ENCODE data around the gene SRSF3.
A peak's percentile ranks its signal among the peaks of the same experiment; 100 is the strongest.
"Not testable (repeated sequence)": the region's sequence is repeated elsewhere in the genome, so short reads cannot be mapped to it uniquely, and the experiment has no call there.

Gene SRSF3

DNA sequence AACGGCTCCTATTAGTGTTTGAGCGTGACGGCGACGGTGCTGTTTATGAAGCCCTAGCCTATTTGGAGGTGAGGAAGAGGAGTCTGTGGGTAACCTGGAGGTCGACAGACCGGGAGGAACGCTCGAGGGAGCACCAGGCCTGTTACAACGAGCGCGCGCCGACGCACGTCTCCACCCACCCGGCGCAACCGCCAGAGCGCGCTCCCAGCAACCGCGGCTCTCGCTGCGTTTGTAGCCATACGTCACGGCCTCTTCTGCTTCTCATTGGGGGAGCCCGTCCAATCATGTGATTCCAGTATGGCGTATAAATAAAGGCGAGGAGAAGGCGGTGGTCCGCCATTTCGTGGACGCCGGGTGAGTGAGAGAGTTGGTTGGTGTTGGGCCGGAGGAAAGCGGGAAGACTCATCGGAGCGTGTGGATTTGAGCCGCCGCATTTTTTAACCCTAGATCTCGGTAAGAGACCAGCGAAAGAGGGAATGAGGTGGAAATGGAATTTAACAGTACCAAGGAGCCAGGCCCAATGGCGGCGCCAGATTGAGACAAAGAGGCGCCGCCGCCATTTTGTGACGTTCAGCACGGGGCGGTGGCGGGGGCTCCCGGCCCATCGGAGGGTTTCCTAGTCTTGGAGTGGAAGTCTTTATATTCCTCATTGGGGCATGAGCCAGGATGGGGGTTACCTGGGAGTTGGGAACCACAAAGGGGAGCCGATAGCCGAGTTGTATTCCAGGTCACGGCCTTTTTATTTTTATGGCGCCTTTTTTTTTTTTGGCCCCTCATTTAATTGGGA is at the start of gene SRSF3:
TSS of gene SRSF3 (plus strand) at position 334 of the 787 bp plus-strand sequence. CDS start 2,401 bp downstream, outside the sequence.
- peak; percentile 93 for DNase-seq (ENCODE audit: low read depth)

- no peak for DNase-seq (ENCODE audit: low read depth)
These were observed 48.3 kb upstream of the SRSF3 start for GRCh38 chr6:36545767-36546307.

- DNase-seq (ENCODE audit: low read depth): peak; percentile 10
These were observed 47.7 kb upstream of the SRSF3 start for GRCh38 chr6:36546308-36546919.

DNA sequence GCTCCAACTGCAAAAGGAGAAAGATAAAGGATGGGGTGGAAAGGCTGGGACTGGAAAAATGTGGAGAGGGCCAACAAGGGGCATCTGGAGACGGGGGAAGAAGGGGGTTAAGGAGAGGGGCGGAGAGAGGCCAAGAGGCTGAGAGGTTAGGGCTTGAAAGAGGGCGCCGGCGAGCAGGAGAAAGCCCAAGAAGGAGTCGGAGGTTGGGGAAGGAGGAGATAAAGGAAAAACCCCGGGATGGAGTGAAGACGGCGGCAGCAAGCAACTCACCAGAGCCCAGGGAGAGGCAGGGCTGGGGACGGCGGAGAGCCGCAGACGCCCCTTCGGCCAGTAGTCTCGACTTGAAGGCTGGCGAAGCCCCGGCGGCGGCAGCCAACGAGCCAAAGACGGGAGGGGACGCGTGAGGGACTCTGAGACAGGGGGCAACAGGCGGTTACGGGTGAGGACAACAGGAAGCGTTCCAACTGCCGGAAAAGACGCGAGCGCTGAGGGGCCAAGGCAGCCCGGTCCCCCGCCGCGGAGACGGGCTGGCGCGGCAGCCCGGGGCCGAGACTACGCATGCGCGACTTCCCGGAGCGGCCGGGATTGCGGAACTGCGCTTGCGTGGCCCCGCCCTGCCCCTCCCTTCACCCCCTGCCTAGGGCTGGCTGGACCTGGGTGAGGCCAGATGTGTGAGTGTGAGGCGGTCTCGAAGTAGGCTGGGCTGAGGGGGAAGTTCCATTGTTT is 47.1 kb upstream of the SRSF3 start, which contains the start of gene STK38:
TSS of gene STK38 (minus strand) at position 560 of the 726 bp plus-strand sequence. CDS start 7,277 bp downstream, outside the sequence.
- peak; percentile 93 for DNase-seq (ENCODE audit: low read depth)

GRCh38 chr6:36547646-36548400 is 46.3 kb upstream of the SRSF3 start:
- DNase-seq (ENCODE audit: low read depth): peak; percentile 2

GRCh38 chr6:36548401-36548743 is 45.8 kb upstream of the SRSF3 start:
- no peak for DNase-seq (ENCODE audit: low read depth)

- DNase-seq (ENCODE audit: low read depth): no peak
These were observed 43.6 kb upstream of the SRSF3 start for GRCh38 chr6:36550473-36551000.

GRCh38 chr6:36555750-36556252 is 38.4 kb upstream of the SRSF3 start:
- DNase-seq (ENCODE audit: low read depth): no peak

DNA sequence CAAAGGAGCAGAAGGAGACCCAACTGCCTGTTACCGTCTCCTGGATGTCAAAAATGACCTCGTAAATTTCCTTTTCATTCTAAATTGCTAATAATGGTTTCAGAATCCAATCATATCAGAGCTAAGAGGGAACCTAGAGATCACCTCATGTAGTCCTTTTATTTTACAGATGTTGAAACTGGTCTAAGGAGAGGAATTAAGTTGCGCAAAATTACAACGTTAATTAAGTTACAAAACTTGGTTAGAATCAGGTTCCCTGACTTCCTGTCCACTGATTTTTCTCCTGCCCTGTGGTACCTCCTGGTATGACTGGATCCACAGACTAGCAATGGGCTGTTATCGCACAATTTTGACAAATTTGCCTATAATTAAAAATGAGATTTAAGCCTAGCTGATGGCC is 37.9 kb upstream of the SRSF3 start:
- DNase-seq (ENCODE audit: low read depth): no peak

GRCh38 chr6:36559011-36559793 is 35.0 kb upstream of the SRSF3 start:
- DNase-seq (ENCODE audit: low read depth): no peak

DNA sequence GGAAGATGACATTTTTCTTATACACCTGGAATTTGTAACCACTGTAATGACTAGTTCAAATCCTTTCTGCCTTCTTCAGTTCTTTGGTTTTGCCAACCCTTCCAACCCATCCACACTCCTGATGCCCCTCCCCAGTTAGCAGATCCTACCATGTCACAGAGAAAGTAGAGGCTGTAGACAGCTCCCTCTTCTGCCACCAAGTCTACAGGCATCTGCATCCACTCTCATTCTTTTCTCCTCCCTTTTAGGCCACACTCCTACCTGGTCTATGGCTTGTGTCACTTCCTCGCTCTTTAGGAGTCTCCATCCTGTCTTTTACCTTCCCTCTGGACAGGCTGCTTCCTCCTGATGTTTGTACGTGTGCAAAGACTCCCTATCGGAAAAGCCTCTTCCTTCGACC is 33.3 kb upstream of the SRSF3 start:
- no peak for DNase-seq (ENCODE audit: low read depth)

DNA sequence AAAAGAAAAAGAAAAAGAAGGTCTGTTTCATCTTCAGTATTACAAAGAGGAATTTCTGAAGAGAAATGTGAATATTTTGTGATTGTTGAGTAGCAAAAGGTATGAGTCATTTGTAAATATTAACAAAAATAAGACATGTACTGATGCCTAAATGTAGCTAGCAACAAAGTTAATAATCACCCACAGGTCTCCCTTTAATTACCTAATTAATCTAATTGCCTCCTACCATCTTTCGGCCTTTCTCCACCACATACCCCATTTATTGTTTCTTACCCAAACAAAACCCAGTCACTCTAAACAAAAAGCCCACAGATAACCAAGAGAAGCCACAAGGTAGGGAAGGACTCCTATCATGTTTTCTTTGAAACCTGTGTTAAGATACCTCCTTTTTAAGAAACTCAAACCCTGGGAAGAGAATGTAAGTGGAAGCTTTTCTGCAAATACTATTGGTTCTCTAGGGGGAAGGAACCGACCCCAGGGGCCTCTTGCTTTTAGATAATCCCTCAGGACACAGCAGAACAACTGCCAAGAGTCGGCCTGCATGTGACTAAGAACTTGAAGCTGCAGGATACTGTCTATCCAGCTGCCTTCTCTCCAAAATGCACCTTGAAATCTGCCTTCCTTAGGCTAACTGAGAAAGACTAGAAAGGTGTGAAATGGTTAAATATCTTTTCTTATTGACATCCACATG is 30.8 kb upstream of the SRSF3 start:
- DNase-seq (ENCODE audit: low read depth): no peak

GRCh38 chr6:36563928-36564284 is 30.3 kb upstream of the SRSF3 start:
- DNase-seq (ENCODE audit: low read depth): no peak

- DNase-seq (ENCODE audit: low read depth): no peak
These were observed 27.7 kb upstream of the SRSF3 start for GRCh38 chr6:36566418-36566905.

- no peak for DNase-seq (ENCODE audit: low read depth)
These were observed 23.9 kb upstream of the SRSF3 start for GRCh38 chr6:36570264-36570663.

DNA sequence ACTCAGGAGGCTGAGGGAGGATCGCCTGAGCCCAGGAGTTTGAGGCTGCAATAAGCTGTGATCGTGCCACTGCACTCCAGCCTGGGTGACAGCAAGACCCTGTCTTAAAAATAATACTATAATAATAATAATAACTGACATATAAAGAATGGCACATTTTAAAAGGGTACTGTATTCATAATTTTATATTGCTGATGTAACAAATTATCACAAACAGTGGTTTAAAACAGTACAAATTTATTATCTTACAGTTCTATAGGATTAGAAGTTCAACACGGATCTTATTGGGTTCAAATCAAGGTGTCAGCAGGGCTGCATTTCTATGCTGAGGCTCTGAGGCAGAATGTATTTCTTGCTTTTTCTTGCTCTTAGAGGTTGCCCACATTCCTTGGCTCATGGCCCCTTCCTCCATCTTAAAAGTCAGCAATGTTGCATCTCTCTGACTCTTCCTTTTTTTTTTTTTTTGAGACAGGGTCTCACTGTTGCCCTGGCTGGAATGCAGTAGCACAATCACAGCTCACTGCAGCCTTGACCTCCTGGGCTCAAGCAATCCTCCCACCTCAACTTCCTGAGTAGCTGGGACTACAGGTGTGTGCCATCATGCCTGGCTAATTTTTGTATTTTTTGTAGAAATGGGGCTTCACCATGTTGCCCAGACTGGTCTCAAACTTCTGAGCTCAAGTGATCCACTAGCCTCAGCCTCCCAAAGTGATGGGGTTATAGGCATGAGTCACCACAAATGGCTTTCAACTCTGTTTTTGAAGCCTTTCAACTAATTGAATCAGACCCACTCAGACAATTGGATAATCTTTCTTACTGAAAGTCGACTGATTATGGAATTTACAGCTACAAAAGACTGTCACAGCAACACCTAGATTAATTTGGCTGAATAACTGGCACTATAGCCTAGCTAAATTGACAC is 22.8 kb upstream of the SRSF3 start:
- no peak for DNase-seq (ENCODE audit: low read depth)

DNA sequence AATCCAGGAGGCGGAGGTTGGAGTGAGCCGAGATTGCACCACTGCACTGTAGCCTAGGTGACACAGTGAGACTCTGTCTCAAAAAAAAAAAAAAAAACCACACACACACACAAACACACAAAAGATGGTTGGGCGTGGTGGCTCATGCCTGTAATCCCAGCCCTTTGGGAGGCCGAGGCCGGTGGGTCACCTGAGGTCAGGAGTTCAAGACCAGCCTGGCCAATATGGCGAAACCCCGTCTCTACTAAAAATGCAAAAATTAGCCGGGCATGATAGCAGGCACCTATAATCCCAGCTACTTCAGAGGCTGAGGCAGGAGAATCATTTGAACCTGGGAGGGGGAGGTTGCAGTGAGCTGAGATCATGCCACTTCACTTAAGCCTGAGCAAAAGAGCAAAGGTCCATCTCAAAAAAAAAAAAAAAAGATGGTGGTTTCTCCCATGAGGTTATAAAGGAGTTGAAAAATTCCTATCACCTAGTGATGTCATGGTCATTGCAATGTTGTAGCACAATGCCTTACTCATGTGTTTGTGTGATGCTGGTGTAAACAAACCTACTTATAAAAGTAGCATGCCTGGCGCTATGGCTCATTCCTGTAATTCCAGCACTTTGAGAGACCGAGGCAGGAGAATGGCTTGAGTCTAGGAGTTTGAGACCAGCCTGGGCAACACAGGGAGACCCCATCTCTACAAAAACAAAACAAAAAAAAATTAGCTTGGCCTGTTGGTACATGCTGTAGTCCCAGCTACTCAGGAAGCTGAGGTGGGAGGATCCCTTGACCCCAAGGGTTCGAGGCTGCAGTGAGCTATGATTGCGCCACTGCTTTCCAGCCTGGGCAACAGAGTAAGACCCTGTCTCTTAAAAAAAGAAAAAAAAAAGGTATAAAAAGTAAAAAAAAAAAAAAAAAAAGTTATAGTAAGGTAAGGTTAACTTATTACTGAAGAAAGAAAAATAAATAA is 21.5 kb upstream of the SRSF3 start:
- not testable (repeated sequence) for DNase-seq (ENCODE audit: low read depth)

DNA sequence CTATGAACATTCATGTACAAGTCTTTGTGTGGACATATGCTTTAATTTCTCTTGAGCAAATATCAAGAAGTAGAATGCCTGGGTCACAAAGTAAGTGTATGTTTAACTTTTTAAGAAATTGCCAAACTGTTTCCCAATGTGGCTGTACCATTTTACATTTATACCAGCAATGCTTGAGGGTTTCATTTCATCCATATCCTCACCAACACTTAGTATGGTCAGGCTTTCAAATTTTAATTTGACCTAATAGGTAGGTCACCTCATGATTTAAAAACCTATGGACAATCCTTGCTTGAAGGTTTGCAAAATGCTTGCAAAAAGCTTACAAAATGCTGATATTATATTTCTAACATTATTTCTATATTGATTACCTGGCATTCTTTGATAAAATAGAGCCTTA is 19.5 kb upstream of the SRSF3 start:
- no peak for DNase-seq (ENCODE audit: low read depth)
